H1 (cell line): ENCODE data around the gene TACC2. TPM values are rescaled to one million over a fixed set of nuclear protein-coding genes. Genes with fewer than 3 reads are reported as not detected.

Source experiments
- EGR1 ChIP-seq: IDR thresholded peaks from 2 replicates; pipeline ENCODE4 v1.6.1; 2011; ENCODE audit warnings: low read depth, low read length, borderline replicate concordance
- EP300 ChIP-seq, 2 experiments: IDR thresholded peaks; 1 replicate in 1 of 2; 2 replicates in 1 of 2; pipeline ENCODE4 v1.6.1; 2011 to 2012; ENCODE audit warnings: low read depth in 2 of 2, low read length in 2 of 2, mild to moderate bottlenecking in 2 of 2, borderline replicate concordance in 1 of 2, inconsistent platforms in 1 of 2, moderate library complexity in 1 of 2
- GABPA ChIP-seq: IDR thresholded peaks from 2 replicates; pipeline ENCODE4 v1.6.1; 2011; ENCODE audit warnings: mild to moderate bottlenecking, low read length, moderate library complexity, borderline replicate concordance; ENCODE audit not compliant: insufficient read depth
- SRF ChIP-seq: IDR thresholded peaks from 2 replicates; pipeline ENCODE4 v1.6.1; 2011; ENCODE audit warnings: mild to moderate bottlenecking, low read depth, low read length, moderate library complexity
- polyA plus RNA-seq, 7 experiments: library from polyadenylated mRNA; depleted of rRNA in 3 of 7; stranded (reverse) in 5 of 7; unstranded in 2 of 7; fragments of >200 nt in 5 of 7; fragments of 200-250 nt in 2 of 7; gene quantifications; 1 replicate in 5 of 7; 2 replicates in 1 of 7; 4 replicates in 1 of 7; pipeline versions ENCODE4 v1.2.1 to v1.2.3, GENCODE V29; 2011 to 2013; ENCODE audit warnings: missing spikeins in 2 of 7, mixed read lengths in 2 of 7
- total RNA-seq: library from RNA; stranded (reverse); fragmentation: NEBNext Ultra II Directional; extraction: Animal tissue kit (Norgen Biotek cat#: 25700); gene quantifications from 2 replicates; pipeline ENCODE4 v1.2.1, GENCODE V29; 2021

Gene TACC2
- total and polyA plus RNA-seq, 2 of the 8 experiments (the other 6 are each of a cell fraction or from before 2014, with no cell fraction given) = 21.2 to 46.6 TPM

GRCh38 chr10:122096705-122097104 lies 107.7 kb downstream of the TACC2 start (continued):
- TF ChIP-seq EP300 (IDR thresholded peaks at IDR 0.05; ENCODE audit: borderline replicate concordance in 1 of 2, low read depth in 2 of 2, low read length in 2 of 2) (no peak), GABPA (no peak), EGR1 (no peak), SRF (no peak)
